Astrocyte of the spinal cord (primary cell): ENCODE data around the gene NOD1.
"Not testable (repeated sequence)": the region's sequence is repeated elsewhere in the genome, so short reads cannot be mapped to it uniquely, and the experiment has no call there.

Source experiments
- DNase-seq: peaks from one replicate; pipeline ENCODE4 v3.0.0; 2011; ENCODE audit warnings: low read depth, low spot score
- H3K4me3 ChIP-seq: 2 replicates; pipeline ENCODE4 v1.5.1; 2011; ENCODE audit warnings: low read depth, mild to moderate bottlenecking, low read length, moderate library complexity
- CTCF ChIP-seq: IDR thresholded peaks from 2 replicates; pipeline ENCODE4 v1.5.1; 2012; ENCODE audit warnings: low read depth, mild to moderate bottlenecking, low read length, inconsistent platforms
- in situ Hi-C: cut with HindIII; loops from 2 replicates; pipeline ENCODE4 v1.10.0; 2017; ENCODE audit warnings: low sequenced_read_pairs

NOD1 gene

GRCh38 chr7:30487371-30487770, 8.8 kb upstream of the NOD1 start:
- in situ Hi-C loops = no loop called here

GRCh38 chr7:30485667-30486066, 7.1 kb upstream of the NOD1 start:
- no peak for DNase-seq

More at GRCh38 chr7:30487371-30487770, 8.8 kb upstream of the NOD1 start:
- no peak for TF ChIP-seq CTCF
- DNase-seq = no peak
- H3K4me3 ChIP-seq = no peak overlapping the region

GRCh38 chr7:30481416-30481815, 2.8 kb upstream of the NOD1 start:
- DNase-seq, in situ Hi-C loops, H3K4me3 ChIP-seq: not testable (repeated sequence)

More at GRCh38 chr7:30485667-30486066, 7.1 kb upstream of the NOD1 start:
- in situ Hi-C loops = no loop called here
- TF ChIP-seq CTCF = no peak
- H3K4me3 ChIP-seq = no peak overlapping the region

- peak overlapping the region; percentile 72 for H3K4me3 ChIP-seq
- in situ Hi-C loops = no loop called here
- peak; percentile 42 for DNase-seq
- no peak for TF ChIP-seq CTCF
Observed at GRCh38 chr7:30479202-30480120, 877 bp upstream of the NOD1 start.

GRCh38 chr7:30476459-30477145, 2.0 kb downstream of the NOD1 start:
- H3K4me3 ChIP-seq = no peak overlapping the region
- in situ Hi-C loops = no loop called here
- no peak for DNase-seq
- no peak for TF ChIP-seq CTCF

GRCh38 chr7:30475580-30475979, 3.0 kb downstream of the NOD1 start:
- no peak overlapping the region for H3K4me3 ChIP-seq
- in situ Hi-C loops = no loop called here
- DNase-seq = no peak
- no peak for TF ChIP-seq CTCF

- no peak overlapping the region for H3K4me3 ChIP-seq
- in situ Hi-C loops = no loop called here
- DNase-seq = peak; percentile 43
- no peak for TF ChIP-seq CTCF
Observed at GRCh38 chr7:30474893-30475292, 3.7 kb downstream of the NOD1 start.
